Coronary artery (tissue), 2 donors: ENCODE data around the gene PDLIM4.

Experiments used
- DNase-seq: peaks from one replicate; pipeline ENCODE4 v3.0.0-alpha.2; 2017; ENCODE audit warnings: low spot score
- H3K27ac ChIP-seq, 2 donors: fragments of 200-600 bp; sonication (generic); one replicate each; pipeline ENCODE4 v1.5.1; 2016 to 2019
- H3K4me3 ChIP-seq: fragments of 200-600 bp; sonication (generic); 2 replicates; pipeline ENCODE4 v1.5.1; 2016; ENCODE audit warnings: mild to moderate bottlenecking, moderate library complexity
- CTCF ChIP-seq: fragments of 200-600 bp; sonication (generic); IDR thresholded peaks from one replicate; pipeline ENCODE4 v1.5.1; 2019; ENCODE audit warnings: antibody characterized with exemption

The PDLIM4 gene

GRCh38 chr5:132293066-132293991 is 35.8 kb downstream of the PDLIM4 start:
- Histone ChIP-seq H3K4me3 (peak overlapping the region; percentile 79), H3K27ac (peak overlapping the region; percentile 93 to 97)
- DNase-seq, result peak; percentile 92
- TF ChIP-seq CTCF, result no peak

- no peak for TF ChIP-seq CTCF
- peak; percentile 96 for DNase-seq
- Histone ChIP-seq H3K27ac (peak within 1 kb of the TSS; percentile 93 to 97), H3K4me3 (peak within 1 kb of the TSS; percentile 79)
Measured at GRCh38 chr5:132293992-132294727, 36.7 kb downstream of the PDLIM4 start, which contains the start of gene SLC22A4. Gene SLC22A4, plus strand, starts transcription at chr5:132294394. Its CDS starts 223 bp downstream, at chr5:132294617.

GRCh38 chr5:132294728-132295504 is 37.4 kb downstream of the PDLIM4 start:
- peak; percentile 83 for DNase-seq
- TF ChIP-seq CTCF, result no peak
- Histone ChIP-seq H3K27ac (peak overlapping the region; percentile 93 to 97), H3K4me3 (peak overlapping the region; percentile 79)

GRCh38 chr5:132295505-132296411 is 38.3 kb downstream of the PDLIM4 start:
- no peak for TF ChIP-seq CTCF
- no peak for DNase-seq
- H3K27ac ChIP-seq, result peak overlapping the region in 1 of 2 donors; percentile 97
- H3K4me3 ChIP-seq, result peak overlapping the region; percentile 79

- Histone ChIP-seq H3K27ac (peak overlapping the region in 1 of 2 donors; percentile 97), H3K4me3 (no peak overlapping the region)
- no peak for DNase-seq
- no peak for TF ChIP-seq CTCF
Measured at GRCh38 chr5:132296412-132297016, 39.0 kb downstream of the PDLIM4 start.
